Loucy (cell line): ENCODE data around the gene CAST.

Experiments used
- H2AFZ ChIP-seq: fragments of 200-600 bp; sonication (generic); 2 replicates; pipeline ENCODE4 v1.6.0; 2016; ENCODE audit warnings: antibody characterized with exemption, mild to moderate bottlenecking, low read length, moderate library complexity
- H3F3A ChIP-seq: fragments of 200-600 bp; 2 replicates; pipeline ENCODE4 v1.6.0; 2016; ENCODE audit warnings: antibody characterized with exemption, low read depth, mild to moderate bottlenecking
- H3K27me3 ChIP-seq: fragments of 200-600 bp; sonication (generic); 2 replicates; pipeline ENCODE4 v1.6.1; 2014; ENCODE audit warnings: low read length, mild to moderate bottlenecking; ENCODE audit not compliant: insufficient read depth, poor library complexity, severe bottlenecking
- H3K36me3 ChIP-seq: fragments of 200-600 bp; sonication (generic); 2 replicates; pipeline ENCODE4 v1.6.1; 2016; ENCODE audit warnings: low read length; ENCODE audit not compliant: insufficient read depth
- H3K4me1 ChIP-seq: fragments of 200-600 bp; sonication (generic); 2 replicates; pipeline ENCODE4 v1.5.1; 2014; ENCODE audit warnings: low read length, mild to moderate bottlenecking; ENCODE audit not compliant: insufficient read depth, poor library complexity, severe bottlenecking
- H3K4me2 ChIP-seq: fragments of 200-600 bp; sonication (generic); 2 replicates; pipeline ENCODE4 v1.6.0; 2014; ENCODE audit warnings: antibody characterized with exemption, low read length, low read depth, mild to moderate bottlenecking; ENCODE audit not compliant: poor library complexity, severe bottlenecking
- H3K4me3 ChIP-seq: fragments of 200-600 bp; sonication (generic); 2 replicates; pipeline ENCODE4 v1.5.1; 2014; ENCODE audit warnings: low read length, mild to moderate bottlenecking, mixed read lengths; ENCODE audit not compliant: poor library complexity, severe bottlenecking
- H3K79me2 ChIP-seq: fragments of 200-600 bp; sonication (generic); 2 replicates; pipeline ENCODE4 v1.6.1; 2014; ENCODE audit warnings: low read length; ENCODE audit not compliant: insufficient read depth
- H3K9ac ChIP-seq: fragments of 200-600 bp; sonication (generic); 2 replicates; pipeline ENCODE4 v1.6.0; 2014; ENCODE audit warnings: mild to moderate bottlenecking, low read depth, low read length, moderate library complexity; ENCODE audit not compliant: poor library complexity, severe bottlenecking
- H3K9me2 ChIP-seq: fragments of 200-600 bp; sonication (generic); replicated peaks from 2 replicates; pipeline ENCODE4 v1.6.1; 2016; ENCODE audit warnings: low read depth, low read length, mixed read lengths
- H3K9me3 ChIP-seq: fragments of 200-600 bp; sonication (generic); 2 replicates; pipeline ENCODE4 v1.6.1; 2014; ENCODE audit warnings: mild to moderate bottlenecking, antibody characterized with exemption, low read length, low read depth; ENCODE audit not compliant: insufficient read depth
- H4K20me1 ChIP-seq: fragments of 200-600 bp; sonication (generic); 2 replicates; pipeline ENCODE4 v1.6.0; 2014; ENCODE audit warnings: antibody characterized with exemption, low read length, mild to moderate bottlenecking; ENCODE audit not compliant: insufficient read depth, poor library complexity, severe bottlenecking
- EZH2phosphoT487 ChIP-seq: fragments of 200-600 bp; IDR thresholded peaks from 2 replicates; pipeline ENCODE4 v1.6.1; 2018; ENCODE audit warnings: antibody characterized with exemption, mild to moderate bottlenecking, moderate library complexity, borderline replicate concordance
- TF ChIP-seq, protein P1 (sequence below): fragments of 200-600 bp; sonication (generic); conservative IDR thresholded peaks from 2 replicates; pipeline ENCODE4 v1.5.1; 2014; ENCODE audit warnings: mild to moderate bottlenecking, antibody characterized with exemption, low read length

The CAST gene

DNA sequence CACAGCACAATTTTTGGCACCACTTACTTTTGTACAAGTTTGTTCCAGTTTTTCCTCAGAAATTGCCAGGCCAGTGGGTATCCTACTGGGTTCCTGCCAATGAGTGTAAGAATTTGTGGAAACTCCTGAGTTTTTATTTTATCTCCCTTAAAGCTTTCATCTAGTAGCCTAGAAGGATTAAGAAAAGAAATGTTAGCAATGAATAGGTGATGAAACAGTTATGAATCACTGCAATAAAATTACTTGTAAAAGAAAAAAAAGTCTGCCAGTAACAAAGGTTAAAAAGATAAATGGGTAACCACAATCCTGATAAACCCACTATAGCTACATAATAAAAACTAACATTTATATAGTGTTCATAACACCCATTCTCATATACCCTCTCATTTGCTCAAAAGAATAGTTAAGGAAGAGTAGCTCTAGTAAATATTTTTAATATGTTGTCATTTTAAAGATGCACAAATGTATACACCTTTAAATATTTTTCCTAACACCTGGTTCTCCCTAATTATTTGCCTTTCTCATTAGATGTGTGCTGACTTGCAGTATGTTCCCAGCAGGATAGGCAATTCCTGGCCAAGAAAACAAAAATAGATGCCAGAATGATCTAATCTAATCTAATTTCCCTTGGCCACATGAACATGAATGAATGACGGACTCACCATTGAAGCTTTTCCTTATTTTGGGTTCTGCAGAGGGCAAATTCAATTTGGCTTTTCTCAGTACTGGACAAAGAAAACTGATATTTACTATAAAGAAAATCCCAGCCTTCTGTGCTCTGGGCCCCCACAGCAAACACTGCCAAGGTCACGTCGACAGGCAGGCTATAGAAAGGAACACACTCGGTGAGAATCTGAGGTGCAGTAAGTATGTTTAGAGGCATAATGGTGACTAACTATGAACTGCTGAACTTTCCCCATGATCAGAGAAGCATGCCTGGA lies 119.1 kb downstream of the CAST start:
- H3K4me1 ChIP-seq: peaks cover 19% of the 10 kb centered on the region
- peak overlapping the region; percentile 22 for H3K4me2 ChIP-seq
- no peak overlapping the region for H3K9ac ChIP-seq
- no peak overlapping the region for H3K4me3 ChIP-seq
- H2AFZ ChIP-seq: no peak overlapping the region
- H3K79me2 ChIP-seq: no peaks in the 10 kb centered on the region
- H3K9me3 ChIP-seq: no peaks in the 10 kb centered on the region
- peaks cover 76% of the 10 kb centered on the region for H3K36me3 ChIP-seq
- no peaks in the 10 kb centered on the region for H3K9me2 ChIP-seq
- no peaks in the 10 kb centered on the region for H3F3A ChIP-seq
- no peaks in the 10 kb centered on the region for H4K20me1 ChIP-seq
- no peaks in the 10 kb centered on the region for H3K27me3 ChIP-seq
- TF ChIP-seq EZH2phosphoT487: no peak

DNA sequence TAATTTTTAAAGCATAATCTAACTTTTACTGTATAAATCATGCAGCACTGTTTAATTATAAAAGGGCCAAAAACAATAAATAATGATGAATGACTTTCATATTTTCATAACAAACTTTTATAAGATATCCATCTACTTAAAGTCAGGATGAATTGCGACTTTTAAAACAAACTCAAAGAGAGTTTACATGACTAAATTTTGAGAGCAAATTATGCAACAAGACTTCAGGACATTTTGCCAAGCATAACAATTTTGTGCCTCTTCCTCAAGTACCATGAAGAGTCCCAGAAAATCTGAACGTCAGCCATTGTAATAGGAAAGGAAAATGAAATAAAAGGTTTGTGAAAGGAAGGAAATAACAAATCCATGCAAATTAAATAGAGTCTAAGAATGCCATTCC lies 121.2 kb downstream of the CAST start:
- TF ChIP-seq EZH2phosphoT487: no peak
- TF ChIP-seq, protein P1, sequence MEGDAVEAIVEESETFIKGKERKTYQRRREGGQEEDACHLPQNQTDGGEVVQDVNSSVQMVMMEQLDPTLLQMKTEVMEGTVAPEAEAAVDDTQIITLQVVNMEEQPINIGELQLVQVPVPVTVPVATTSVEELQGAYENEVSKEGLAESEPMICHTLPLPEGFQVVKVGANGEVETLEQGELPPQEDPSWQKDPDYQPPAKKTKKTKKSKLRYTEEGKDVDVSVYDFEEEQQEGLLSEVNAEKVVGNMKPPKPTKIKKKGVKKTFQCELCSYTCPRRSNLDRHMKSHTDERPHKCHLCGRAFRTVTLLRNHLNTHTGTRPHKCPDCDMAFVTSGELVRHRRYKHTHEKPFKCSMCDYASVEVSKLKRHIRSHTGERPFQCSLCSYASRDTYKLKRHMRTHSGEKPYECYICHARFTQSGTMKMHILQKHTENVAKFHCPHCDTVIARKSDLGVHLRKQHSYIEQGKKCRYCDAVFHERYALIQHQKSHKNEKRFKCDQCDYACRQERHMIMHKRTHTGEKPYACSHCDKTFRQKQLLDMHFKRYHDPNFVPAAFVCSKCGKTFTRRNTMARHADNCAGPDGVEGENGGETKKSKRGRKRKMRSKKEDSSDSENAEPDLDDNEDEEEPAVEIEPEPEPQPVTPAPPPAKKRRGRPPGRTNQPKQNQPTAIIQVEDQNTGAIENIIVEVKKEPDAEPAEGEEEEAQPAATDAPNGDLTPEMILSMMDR: no peak
- Histone ChIP-seq H3K4me3 (no peak overlapping the region), H3K9me2 (no peaks in the 10 kb centered on the region)

DNA sequence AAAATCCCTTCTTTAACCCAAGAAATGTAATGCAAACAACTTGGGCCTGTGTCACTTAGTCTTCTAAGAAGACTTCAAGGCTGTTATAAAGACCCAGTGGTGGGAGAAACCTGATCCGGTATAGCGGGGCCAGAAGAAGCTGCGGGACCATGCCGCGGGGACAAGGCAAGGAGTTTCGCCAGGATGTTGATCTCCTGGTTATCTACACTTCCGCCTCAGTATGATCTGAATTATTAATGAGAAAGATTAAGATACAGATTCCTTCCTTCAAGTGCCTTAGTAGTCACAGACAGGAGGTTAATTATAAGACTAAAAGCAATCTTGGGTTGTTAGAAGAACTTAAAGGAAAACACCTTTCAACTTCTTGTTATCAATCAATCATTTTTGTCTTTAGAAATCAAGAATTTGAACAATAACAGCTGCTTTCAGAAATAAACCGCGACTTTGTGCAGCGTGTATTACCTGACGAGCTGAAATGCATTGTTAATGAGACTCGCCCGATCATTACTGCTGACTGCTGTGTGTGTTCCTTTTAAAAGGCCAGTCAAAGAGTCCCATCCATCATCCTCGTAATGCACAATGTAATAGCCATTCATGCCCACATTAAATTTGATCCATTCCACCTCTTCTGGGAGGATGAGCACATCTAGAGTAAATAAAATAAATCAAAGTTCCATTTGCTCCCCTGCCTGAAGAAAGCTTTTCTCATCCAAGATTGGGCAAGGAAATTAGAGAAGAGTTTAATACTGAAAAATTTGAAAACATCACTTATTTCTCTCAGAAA lies 123.3 kb downstream of the CAST start:
- H3K27me3 ChIP-seq: no peaks in the 10 kb centered on the region
- peaks cover 11% of the 10 kb centered on the region for H3K4me1 ChIP-seq
- H3F3A ChIP-seq: no peaks in the 10 kb centered on the region
- H3K36me3 ChIP-seq: peaks cover 75% of the 10 kb centered on the region
- H3K4me2 ChIP-seq: no peak overlapping the region
- no peaks in the 10 kb centered on the region for H3K9me3 ChIP-seq
- TF ChIP-seq, protein P1: no peak
- TF ChIP-seq EZH2phosphoT487: no peak
- H3K4me3 ChIP-seq: no peak overlapping the region
- H3K9me2 ChIP-seq: no peaks in the 10 kb centered on the region
- H3K79me2 ChIP-seq: no peaks in the 10 kb centered on the region
- H4K20me1 ChIP-seq: no peaks in the 10 kb centered on the region
- no peak overlapping the region for H2AFZ ChIP-seq
- H3K9ac ChIP-seq: no peak overlapping the region

More for the DNA sequence above, 121.2 kb downstream of the CAST start:
- peaks cover 69% of the 10 kb centered on the region for H3K36me3 ChIP-seq
- no peak overlapping the region for H3K4me2 ChIP-seq
- no peaks in the 10 kb centered on the region for H3F3A ChIP-seq
- no peaks in the 10 kb centered on the region for H3K27me3 ChIP-seq
- peaks cover 19% of the 10 kb centered on the region for H3K4me1 ChIP-seq
- H3K9ac ChIP-seq: no peak overlapping the region
- no peaks in the 10 kb centered on the region for H3K79me2 ChIP-seq
- no peaks in the 10 kb centered on the region for H3K9me3 ChIP-seq
- no peaks in the 10 kb centered on the region for H4K20me1 ChIP-seq
- no peak overlapping the region for H2AFZ ChIP-seq
